Pancreas (tissue), 10 donors: Measurements from ENCODE around the gene RAB3GAP2. TPM values are rescaled to one million over a fixed set of nuclear protein-coding genes. Genes with fewer than 3 reads are reported as not detected.
"Not testable (repeated sequence)": the region's sequence is repeated elsewhere in the genome, so short reads cannot be mapped to it uniquely, and the experiment has no call there.

Source experiments
- ATAC-seq, 4 donors: fragments of 200-7000 bp; cut with Tn5 transposase; one replicate each; pipeline versions ENCODE4 v1.8.0 to v1.9.1; 2020; ENCODE audit warnings: mild to moderate bottlenecking in 4 of 4, moderate library complexity in 4 of 4
- DNase-seq, 6 donors: peaks; one replicate each; pipeline ENCODE4 v3.0.0-alpha.2; 2020
- FAIRE-seq: peaks from 2 replicates; lab custom pipeline; 2012; peaks lifted over from hg19 to GRCh38; lab: Jason Lieb, UNC
- H3K27ac ChIP-seq, 4 donors: fragments of 200-600 bp; sonication (generic); 1 replicate in 3 of 4; 2 replicates in 1 of 4; pipeline versions ENCODE4 v1.5.0 to v1.8.0; 2020
- H3K27me3 ChIP-seq, 4 donors: fragments of 200-600 bp; one replicate each; pipeline ENCODE4 v1.8.0; 2021
- H3K36me3 ChIP-seq, 3 donors: fragments of 200-600 bp; sonication (generic) in 1 of 3; one replicate each; pipeline versions ENCODE4 v1.5.0 to v1.8.0; 2020 to 2021
- H3K4me1 ChIP-seq, 3 donors: fragments of 200-600 bp; one replicate each; pipeline ENCODE4 v1.8.0; 2021
- H3K4me3 ChIP-seq, 4 donors: fragments of 200-600 bp; sonication (generic) in 2 of 4; one replicate each; pipeline versions ENCODE4 v1.5.0 to v1.8.0; 2020 to 2021
- H3K9me3 ChIP-seq, 4 donors: fragments of 200-600 bp; one replicate each; pipeline ENCODE4 v1.8.0; 2021
- CTCF ChIP-seq, 4 donors: fragments of 200-600 bp; sonication (generic) in 3 of 4; IDR thresholded peaks; one replicate each; pipeline versions ENCODE4 v1.5.0 to v1.8.0; 2021; ENCODE audit warnings: antibody characterized with exemption in 4 of 4
- WGBS, 2 donors: extraction: QIAGEN DNeasy Blood & Tissue Kit; methylation state at CpG; one replicate each; pipeline ENCODE4 v1.1.7; 2013; 5-methylcytosine and 5-hydroxymethylcytosine counted together
- intact Hi-C, 3 donors: fragments of 100-400 bp; cut with DNase I; formaldehyde crosslinking; loops; one replicate each; pipeline versions ENCODE4 v1.11.1 to v1.14.2; 2022
- polyA plus RNA-seq, 2 donors: library from polyadenylated mRNA; stranded (reverse); fragments of 200-250 nt; gene quantifications; one replicate each; pipeline ENCODE4 v1.2.3, GENCODE V29; 2013
- total RNA-seq, 6 donors: library from RNA; stranded (reverse); fragmentation: NEBNext Ultra II Directional in 4 of 6; extraction: Animal tissue kit (Norgen Biotek cat#: 25700) in 4 of 6; gene quantifications; one replicate each; pipeline versions ENCODE4 v1.2.1 to v1.2.4, GENCODE V29; 2021 to 2023
- donor health status: healthy with polysubstance abuse.
- donor health status: DM: no; HTN: no; CAD: no; lungs with moderate emphysema.
- donor health status: DM: no; HTN: no; CAD: no.
- donor health status: control.
- donor health status: control.
- donor health status: Bipolar disorder and iron deficiency.
- donor health status: DM: yes; HTN: yes; CAD: no.
- donor health status: DM: no; HTN: no; CAD: no.
- donor health status: DM: no; HTN: no; CAD: no.
- donor health status: DM: yes; HTN: yes; CAD: no.

Gene RAB3GAP2
- total and polyA plus RNA-seq, 8 donors: 4.8 to 26.2 (median 15.1) TPM

GRCh38 chr1:220251272-220251671, 21.0 kb downstream of the RAB3GAP2 start:
- no peak overlapping the region for H3K4me3 ChIP-seq
- TF ChIP-seq CTCF (IDR thresholded peaks at IDR 0.05): no peak
- DNase-seq (no peak), ATAC-seq (no peak), FAIRE-seq (no peak)
- H3K36me3 ChIP-seq: peaks cover 0 to 5% (median 0%) of the 10 kb centered on the region in 3 donors
- no peak overlapping the region for H3K27ac ChIP-seq
- peaks cover 0 to 5% (median under 1%) of the 10 kb centered on the region in 4 donors for H3K9me3 ChIP-seq
- intact Hi-C loops: no loop called here
- H3K4me1 ChIP-seq: no peaks in the 10 kb centered on the region
- no peaks in the 10 kb centered on the region for H3K27me3 ChIP-seq

- no peaks in the 10 kb centered on the region for H3K4me1 ChIP-seq
- H3K36me3 ChIP-seq: peaks cover 0 to 5% (median 0%) of the 10 kb centered on the region in 3 donors
- no peak overlapping the region for H3K4me3 ChIP-seq
- no peak for TF ChIP-seq CTCF (IDR thresholded peaks at IDR 0.05)
- intact Hi-C loops: no loop called here
- no peak for ATAC-seq
- FAIRE-seq: no peak
- H3K27ac ChIP-seq: no peak overlapping the region
- H3K9me3 ChIP-seq: peaks cover 0 to 5% (median under 1%) of the 10 kb centered on the region in 4 donors
- H3K27me3 ChIP-seq: no peaks in the 10 kb centered on the region
- no peak for DNase-seq
These were observed 21.6 kb downstream of the RAB3GAP2 start for GRCh38 chr1:220250681-220251080.

- H3K27ac ChIP-seq: no peak overlapping the region
- peaks cover 0 to 5% (median 0%) of the 10 kb centered on the region in 3 donors for H3K36me3 ChIP-seq
- no peak for ATAC-seq
- 95 to 100% methylated on average over 1 of the region's 1 CpG for WGBS, 2 donors
- no peak for FAIRE-seq
- H3K4me1 ChIP-seq: no peaks in the 10 kb centered on the region
- H3K9me3 ChIP-seq: peaks cover 0 to 5% (median under 1%) of the 10 kb centered on the region in 4 donors
- H3K27me3 ChIP-seq: no peaks in the 10 kb centered on the region
- H3K4me3 ChIP-seq: no peak overlapping the region
- intact Hi-C loops: no loop called here
- no peak for TF ChIP-seq CTCF (IDR thresholded peaks at IDR 0.05)
- no peak for DNase-seq
These were observed 22.7 kb downstream of the RAB3GAP2 start for GRCh38 chr1:220249522-220249921.

- H3K4me3 ChIP-seq, H3K4me1 ChIP-seq, intact Hi-C loops, H3K9me3 ChIP-seq, H3K36me3 ChIP-seq, H3K27ac ChIP-seq, ATAC-seq, DNase-seq, FAIRE-seq, H3K27me3 ChIP-seq: not testable (repeated sequence)
- WGBS, 2 donors: 97 to 98% methylated on average over 3 of the region's 3 CpGs
These were observed 23.5 kb downstream of the RAB3GAP2 start for GRCh38 chr1:220248715-220249265.

- intact Hi-C loops, H3K27me3 ChIP-seq, DNase-seq, FAIRE-seq, H3K36me3 ChIP-seq, H3K9me3 ChIP-seq, H3K27ac ChIP-seq, ATAC-seq, H3K4me3 ChIP-seq: not testable (repeated sequence)
- peaks cover 0 to 10% (median 9%) of the 10 kb centered on the region in 3 donors for H3K4me1 ChIP-seq
- 86 to 89% methylated on average over 5 of the region's 6 CpGs for WGBS, 2 donors
These were observed 26.4 kb downstream of the RAB3GAP2 start for GRCh38 chr1:220245900-220246299.

- 93 to 100% methylated on average over 2 of the region's 2 CpGs for WGBS, 2 donors
These were observed 28.3 kb downstream of the RAB3GAP2 start for GRCh38 chr1:220243947-220244346.

More at GRCh38 chr1:220243947-220244346, 28.3 kb downstream of the RAB3GAP2 start:
- Histone ChIP-seq H3K27me3 (no peaks in the 10 kb centered on the region), H3K9me3 (peaks cover 0 to 2% (median 0%) of the 10 kb centered on the region in 4 donors), H3K4me1 (peaks cover 0 to 18% (median 16%) of the 10 kb centered on the region in 3 donors), H3K36me3 (no peaks in the 10 kb centered on the region), H3K4me3 (no peak overlapping the region), H3K27ac (no peak overlapping the region)
- intact Hi-C loops: no loop called here
- ATAC-seq (no peak), FAIRE-seq (no peak), DNase-seq (no peak)
- no peak for TF ChIP-seq CTCF (IDR thresholded peaks at IDR 0.05)
